ENCODE data around the gene NFYA. TPM values are rescaled to one million over a fixed set of nuclear protein-coding genes. Genes with fewer than 3 reads are reported as not detected.

Gene NFYA
- total RNA-seq, 1 donor from 2014 or later, result 17.5 TPM

GRCh38 chr6:41046084-41046483 lies 26.7 kb upstream of the NFYA start:
- DNase-seq (ENCODE audit: low spot score), result no peak

- no peak for DNase-seq (ENCODE audit: low spot score)
Observed at GRCh38 chr6:41047306-41047705, 25.5 kb upstream of the NFYA start.

- DNase-seq (ENCODE audit: low spot score), result no peak
Observed at GRCh38 chr6:41047745-41048732, 24.7 kb upstream of the NFYA start.

GRCh38 chr6:41049521-41049920 lies 23.3 kb upstream of the NFYA start:
- no peak for DNase-seq (ENCODE audit: low spot score)

GRCh38 chr6:41049955-41050354 lies 22.8 kb upstream of the NFYA start:
- no peak for DNase-seq (ENCODE audit: low spot score)

GRCh38 chr6:41050536-41050935 lies 22.2 kb upstream of the NFYA start:
- no peak for DNase-seq (ENCODE audit: low spot score)

- no peak for DNase-seq (ENCODE audit: low spot score)
Observed at GRCh38 chr6:41051873-41052272, 20.9 kb upstream of the NFYA start.

GRCh38 chr6:41053041-41053440 lies 19.7 kb upstream of the NFYA start, which contains the start of gene APOBEC2:
APOBEC2 (plus strand) TSS chr6:41053202; CDS start chr6:41053348, 146 bp downstream.
- no peak for DNase-seq (ENCODE audit: low spot score)

- no peak for DNase-seq (ENCODE audit: low spot score)
Observed at GRCh38 chr6:41054511-41054910, 18.3 kb upstream of the NFYA start.

GRCh38 chr6:41055149-41055548 lies 17.6 kb upstream of the NFYA start:
- DNase-seq (ENCODE audit: low spot score), result no peak

GRCh38 chr6:41056768-41057490 lies 15.8 kb upstream of the NFYA start:
- DNase-seq (ENCODE audit: low spot score), result no peak

GRCh38 chr6:41058783-41059181 lies 14.0 kb upstream of the NFYA start:
- no peak for DNase-seq (ENCODE audit: low spot score)

GRCh38 chr6:41059556-41059955 lies 13.2 kb upstream of the NFYA start:
- DNase-seq (ENCODE audit: low spot score), result no peak

GRCh38 chr6:41061196-41061726 lies 11.5 kb upstream of the NFYA start:
- DNase-seq (ENCODE audit: low spot score), result no peak

GRCh38 chr6:41062056-41062455 lies 10.7 kb upstream of the NFYA start:
- DNase-seq (ENCODE audit: low spot score), result no peak

- no peak for DNase-seq (ENCODE audit: low spot score)
Observed at GRCh38 chr6:41063884-41064285, 8.9 kb upstream of the NFYA start.

GRCh38 chr6:41064841-41065240 lies 7.9 kb upstream of the NFYA start:
- no peak for DNase-seq (ENCODE audit: low spot score)

- DNase-seq (ENCODE audit: low spot score), result no peak
Observed at GRCh38 chr6:41065550-41066026, 7.2 kb upstream of the NFYA start.

GRCh38 chr6:41066867-41067304 lies 5.9 kb upstream of the NFYA start:
- DNase-seq (ENCODE audit: low spot score), result no peak

GRCh38 chr6:41071501-41071922 lies 1.3 kb upstream of the NFYA start:
- no peak for DNase-seq (ENCODE audit: low spot score)

- peak; percentile 100 for DNase-seq (ENCODE audit: low spot score)
Observed at GRCh38 chr6:41071923-41072835, 595 bp upstream of the NFYA start, which contains the start of gene OARD1. OARD1 (minus strand) TSS chr6:41072356; CDS start chr6:41071634, 722 bp downstream.

Measured in mesenteric fat pad (tissue), 1 donor.